NCI-H1105 treated with DMSO at 0.1 percent for 48 hours (cell line): ENCODE data around the gene EFNA3.
"Not testable (repeated sequence)": the region's sequence is repeated elsewhere in the genome, so short reads cannot be mapped to it uniquely, and the experiment has no call there.

ENCODE experiments used
- DNase-seq: peaks from one replicate; lab custom pipeline; 2025; lab: John Stamatoyannopoulos, UW

The EFNA3 gene

GRCh38 chr1:155110826-155111225 is 32.2 kb downstream of the EFNA3 start:
- no peak for DNase-seq

- no peak for DNase-seq
These were observed 34.9 kb downstream of the EFNA3 start for GRCh38 chr1:155113450-155113980.

GRCh38 chr1:155116113-155116764 is 37.6 kb downstream of the EFNA3 start:
- no peak for DNase-seq

- DNase-seq: no peak
These were observed 39.0 kb downstream of the EFNA3 start for GRCh38 chr1:155117610-155118009.

- DNase-seq: not testable (repeated sequence)
These were observed 39.5 kb downstream of the EFNA3 start for GRCh38 chr1:155118090-155118489.

- DNase-seq: no peak
These were observed 41.6 kb downstream of the EFNA3 start for GRCh38 chr1:155120253-155120652.

GRCh38 chr1:155121249-155121648 is 42.6 kb downstream of the EFNA3 start:
- no peak for DNase-seq

- no peak for DNase-seq
These were observed 43.7 kb downstream of the EFNA3 start for GRCh38 chr1:155122308-155122707.

- DNase-seq: no peak
These were observed 45.2 kb downstream of the EFNA3 start for GRCh38 chr1:155123801-155124200.

- no peak for DNase-seq
These were observed 46.1 kb downstream of the EFNA3 start for GRCh38 chr1:155124503-155125463.

GRCh38 chr1:155125511-155125945 is 46.9 kb downstream of the EFNA3 start:
- DNase-seq: no peak

GRCh38 chr1:155125946-155126555 is 47.4 kb downstream of the EFNA3 start:
- no peak for DNase-seq

GRCh38 chr1:155126556-155127104 is 48.0 kb downstream of the EFNA3 start:
- peak; percentile 42 for DNase-seq

- DNase-seq: peak; percentile 15
These were observed 48.7 kb downstream of the EFNA3 start, which contains the start of gene EFNA1 for GRCh38 chr1:155127105-155127966. Gene EFNA1, plus strand, starts transcription at chr1:155127876. Its CDS starts 102 bp downstream, at chr1:155127978.

GRCh38 chr1:155127967-155128754 is 49.5 kb downstream of the EFNA3 start:
- no peak for DNase-seq

- no peak for DNase-seq
These were observed 50.3 kb downstream of the EFNA3 start for GRCh38 chr1:155128755-155129473.

GRCh38 chr1:155130272-155131006 is 51.8 kb downstream of the EFNA3 start:
- no peak for DNase-seq

- no peak for DNase-seq
These were observed 52.6 kb downstream of the EFNA3 start for GRCh38 chr1:155131285-155131684.

- DNase-seq: no peak
These were observed 53.2 kb downstream of the EFNA3 start for GRCh38 chr1:155131856-155132255.
